ENCODE measurements around the gene PIK3R3.
A peak's percentile ranks its signal among the peaks of the same experiment; 100 is the strongest.
"Not testable (repeated sequence)": the region's sequence is repeated elsewhere in the genome, so short reads cannot be mapped to it uniquely, and the experiment has no call there.

The PIK3R3 gene

DNA sequence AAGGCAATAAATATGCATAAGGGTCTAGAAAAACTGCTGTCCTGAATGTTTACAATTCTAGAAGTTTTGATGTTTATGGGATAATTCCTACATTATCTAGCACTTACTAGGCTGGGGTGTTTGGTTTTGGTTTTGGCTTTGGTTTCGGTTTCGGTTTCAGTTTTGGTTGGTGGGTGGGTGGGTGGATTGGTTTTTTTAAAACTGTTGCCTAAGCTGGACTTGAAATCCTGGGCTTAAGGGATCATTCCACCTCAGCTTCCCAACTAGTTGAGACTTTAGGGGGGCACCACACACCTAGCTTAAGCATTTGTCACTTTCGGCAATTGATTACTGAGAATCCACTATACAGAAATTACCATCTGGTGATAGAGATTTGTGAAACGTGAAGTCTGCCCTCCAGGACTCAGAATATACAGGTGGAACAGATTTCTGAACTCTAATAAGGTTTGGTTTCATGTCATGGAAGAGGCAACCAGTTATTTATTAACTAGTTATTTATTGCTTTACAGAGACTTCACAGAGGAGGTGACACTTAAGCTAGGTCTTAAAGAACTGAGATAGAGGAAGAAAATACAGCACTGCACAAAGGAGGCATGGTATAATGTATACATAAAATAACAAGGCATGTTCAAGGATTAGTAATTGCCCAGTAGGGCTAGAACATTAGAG, 69.6 kb downstream of the PIK3R3 start:
- no peak for DNase-seq

- DNase-seq, result no peak
These were observed 71.3 kb downstream of the PIK3R3 start for GRCh38 chr1:46061146-46061545.

DNA sequence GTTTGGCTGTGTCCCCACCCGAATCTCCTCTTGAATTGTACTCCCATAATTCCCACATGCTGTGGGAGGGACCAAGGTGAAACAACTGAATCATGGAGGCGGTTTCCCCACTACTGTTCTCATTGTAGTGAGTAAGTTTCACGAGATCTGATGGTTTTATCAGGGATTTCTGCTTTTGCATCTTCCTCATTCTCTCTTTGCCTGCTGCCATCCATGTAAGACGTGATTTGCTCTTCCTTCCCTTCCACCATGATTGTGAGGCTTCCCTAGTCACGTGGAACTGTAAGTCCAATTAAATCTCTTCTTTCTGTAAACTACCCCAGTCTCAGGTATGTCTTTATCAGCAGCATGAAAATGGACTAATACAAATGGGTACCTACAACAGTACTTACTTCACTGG, 73.5 kb downstream of the PIK3R3 start:
- no peak for DNase-seq

GRCh38 chr1:46057781-46058180, 74.6 kb downstream of the PIK3R3 start:
- no peak for DNase-seq

DNA sequence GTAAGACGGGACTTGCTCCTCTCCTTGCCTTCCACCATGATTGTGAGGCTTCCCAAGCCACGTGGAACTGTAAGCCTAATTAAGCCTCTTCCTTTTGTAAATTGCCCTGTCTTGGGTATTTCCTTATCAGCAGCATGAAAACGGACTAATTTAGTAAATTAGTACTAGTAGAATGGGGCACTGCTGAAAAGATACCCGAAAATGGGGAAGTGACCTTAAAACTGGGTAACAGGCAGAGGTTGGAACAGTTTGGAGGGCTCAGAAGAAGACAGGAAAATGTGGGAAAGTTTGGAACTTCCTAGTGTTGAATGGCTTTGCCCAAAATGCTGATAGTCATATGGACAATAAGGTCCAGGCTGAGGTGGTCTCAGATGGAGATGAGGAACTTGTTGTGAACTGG, 75.2 kb downstream of the PIK3R3 start:
- DNase-seq, result not testable (repeated sequence)

- DNase-seq, result no peak
These were observed 76.1 kb downstream of the PIK3R3 start for GRCh38 chr1:46056325-46056724.

DNA sequence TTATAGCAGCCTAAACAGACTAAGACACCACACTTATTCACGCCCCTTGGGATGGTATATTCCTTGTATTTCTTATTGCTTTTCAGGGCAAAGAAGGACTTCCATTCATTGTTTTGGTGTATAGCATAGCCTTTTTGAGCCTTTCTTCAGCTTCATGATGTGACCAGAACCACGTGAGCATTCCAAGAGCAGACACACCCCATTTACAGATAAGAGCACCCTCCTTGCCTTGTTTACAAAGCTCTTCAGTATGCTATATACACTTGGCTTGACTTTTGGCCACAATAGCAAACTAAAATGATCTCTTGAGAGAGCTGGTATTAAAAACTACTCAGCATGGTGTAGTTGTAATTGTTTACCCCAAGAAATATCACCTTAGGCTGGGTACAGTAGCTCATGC, 78.7 kb downstream of the PIK3R3 start:
- no peak for DNase-seq

DNA sequence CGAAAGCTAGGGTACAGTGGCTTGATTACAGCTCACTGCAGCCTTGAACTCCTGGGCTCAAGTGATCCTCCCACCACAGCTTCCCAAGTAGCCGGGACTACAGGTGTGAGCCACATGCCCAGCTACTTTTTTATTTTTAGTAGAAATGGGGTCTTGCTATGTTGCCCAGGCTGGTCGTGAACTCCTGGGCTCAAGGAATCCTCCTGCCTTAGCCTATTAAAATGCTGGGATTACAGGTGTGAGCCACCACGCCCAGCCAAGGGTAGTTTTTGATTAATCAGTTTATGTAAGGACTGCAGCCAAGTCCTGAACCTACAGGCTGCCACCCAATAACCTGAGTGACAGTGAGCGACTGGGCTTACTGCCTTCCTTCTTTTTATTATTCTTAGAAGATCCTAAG, 88.3 kb downstream of the PIK3R3 start:
- no peak for DNase-seq

- DNase-seq, result no peak
These were observed 88.9 kb downstream of the PIK3R3 start for GRCh38 chr1:46043458-46044017.

DNA sequence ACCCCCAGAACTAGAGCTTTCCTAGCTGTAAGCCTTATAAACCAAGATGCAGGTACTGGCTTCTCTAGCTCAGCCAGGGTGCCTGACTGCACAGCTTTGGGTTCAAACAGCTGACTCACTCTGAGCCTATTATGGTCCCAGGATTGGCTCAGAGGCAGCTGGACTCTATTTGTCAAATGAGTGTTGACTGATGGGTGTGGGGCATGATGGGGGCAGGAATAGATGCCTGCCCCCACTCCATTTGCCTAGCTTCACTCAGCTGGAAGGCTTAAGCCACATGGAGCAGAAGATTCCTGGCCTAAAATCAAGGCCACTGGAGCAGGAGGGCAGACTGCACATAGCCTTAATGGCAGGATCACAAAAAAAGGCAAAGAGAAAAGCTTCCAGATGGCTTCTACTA, 90.5 kb downstream of the PIK3R3 start:
- no peak for DNase-seq

DNA sequence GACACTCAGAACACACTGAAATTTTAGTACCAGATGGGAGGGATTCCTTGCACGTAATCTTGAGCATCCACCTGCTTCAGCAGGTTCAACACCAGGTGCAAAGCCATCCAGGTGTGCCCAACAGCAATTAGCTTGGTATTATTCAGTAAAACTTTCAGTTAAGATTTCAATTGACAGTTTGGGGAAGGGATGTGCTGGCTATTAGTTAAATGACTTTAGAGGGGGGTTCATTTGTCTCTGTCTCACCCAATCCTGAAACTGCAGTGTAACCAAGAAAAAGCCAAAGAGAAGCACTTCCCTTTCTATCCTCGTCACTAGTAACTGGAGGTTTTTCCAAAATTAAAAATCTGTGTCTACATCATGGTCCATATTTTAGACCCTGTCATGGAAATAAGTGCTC, 90.9 kb downstream of the PIK3R3 start:
- DNase-seq, result no peak

- DNase-seq, result no peak
These were observed 92.8 kb downstream of the PIK3R3 start for GRCh38 chr1:46039571-46040052.

DNA sequence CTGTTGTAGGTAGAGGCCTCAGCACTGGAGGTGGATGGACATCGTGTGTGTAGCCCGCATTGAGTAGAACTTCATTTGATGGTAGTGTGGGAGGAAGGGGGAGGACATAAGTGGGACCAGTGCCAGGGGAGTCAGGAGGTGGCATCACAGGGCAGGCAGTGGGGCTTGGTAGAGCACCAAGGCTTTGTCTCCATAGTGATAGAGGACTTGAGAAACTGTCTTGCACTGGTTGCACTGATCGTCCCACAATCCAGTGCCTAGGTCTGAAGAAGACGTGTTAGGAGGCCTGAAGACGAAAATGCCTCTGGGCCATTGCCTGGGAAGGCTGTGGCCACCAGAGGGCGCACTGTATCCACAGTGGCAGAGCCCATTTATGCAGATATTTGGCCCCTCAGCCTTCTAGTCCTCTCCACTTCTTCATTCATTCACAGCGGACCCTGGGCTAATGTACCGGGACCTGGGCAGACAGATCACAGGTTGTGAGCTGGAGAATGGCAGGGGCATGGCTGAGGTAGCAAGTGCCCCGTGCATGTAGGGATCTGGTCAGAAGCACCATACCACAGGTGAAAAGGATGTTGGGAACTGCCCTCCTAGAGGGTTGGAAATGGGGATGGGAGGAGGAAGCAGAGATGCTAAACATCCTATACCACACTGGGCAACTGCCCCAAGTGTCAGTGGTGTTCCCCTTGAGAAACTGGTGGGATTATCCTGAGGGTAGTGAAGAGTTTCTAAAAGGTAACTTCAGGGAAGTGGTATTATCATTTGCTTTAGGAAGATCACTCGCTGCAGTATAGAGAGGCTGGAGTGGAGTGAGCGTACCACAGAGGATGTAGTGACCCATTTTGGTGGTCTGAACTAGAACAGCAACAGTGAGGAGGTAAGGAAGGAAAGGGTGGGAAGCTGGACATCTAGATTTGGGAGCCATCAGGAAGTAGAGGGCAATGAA, 95.3 kb downstream of the PIK3R3 start:
- peak; percentile 69 for DNase-seq

GRCh38 chr1:46034601-46035516, 97.6 kb downstream of the PIK3R3 start:
- no peak for DNase-seq

DNA sequence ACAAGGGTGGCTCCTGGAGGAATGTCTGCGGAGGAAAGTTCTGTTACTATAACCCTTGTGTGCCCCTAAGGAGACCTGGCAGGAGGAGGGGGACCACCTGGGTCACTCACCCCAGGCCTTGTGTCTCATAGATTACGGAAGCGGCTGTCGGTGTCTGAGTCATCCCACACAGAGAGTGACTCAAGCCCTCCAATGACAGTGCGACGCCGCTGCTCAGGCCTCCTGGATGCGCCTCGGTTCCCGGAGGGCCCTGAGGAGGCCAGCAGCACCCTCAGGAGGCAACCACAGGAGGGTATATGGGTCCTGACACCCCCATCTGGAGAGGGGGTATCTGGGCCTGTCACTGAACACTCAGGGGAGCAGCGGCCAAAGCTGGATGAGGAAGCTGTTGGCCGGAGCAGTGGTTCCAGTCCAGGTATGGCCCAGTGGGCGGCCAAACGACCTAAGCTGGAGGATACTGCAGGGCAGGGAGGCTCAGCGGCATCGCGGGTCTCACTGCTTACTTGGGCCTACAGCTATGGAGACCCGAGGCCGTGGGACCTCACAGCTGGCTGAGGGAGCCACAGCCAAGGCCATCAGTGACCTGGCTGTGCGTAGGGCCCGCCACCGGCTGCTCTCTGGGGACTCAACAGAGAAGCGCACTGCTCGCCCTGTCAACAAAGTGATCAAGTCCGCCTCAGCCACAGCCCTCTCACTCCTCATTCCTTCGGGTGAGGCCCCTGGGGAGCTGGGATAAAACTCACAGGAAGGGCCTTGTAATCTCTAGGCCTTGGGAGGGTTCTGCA, 101.4 kb downstream of the PIK3R3 start:
- DNase-seq, result no peak

DNA sequence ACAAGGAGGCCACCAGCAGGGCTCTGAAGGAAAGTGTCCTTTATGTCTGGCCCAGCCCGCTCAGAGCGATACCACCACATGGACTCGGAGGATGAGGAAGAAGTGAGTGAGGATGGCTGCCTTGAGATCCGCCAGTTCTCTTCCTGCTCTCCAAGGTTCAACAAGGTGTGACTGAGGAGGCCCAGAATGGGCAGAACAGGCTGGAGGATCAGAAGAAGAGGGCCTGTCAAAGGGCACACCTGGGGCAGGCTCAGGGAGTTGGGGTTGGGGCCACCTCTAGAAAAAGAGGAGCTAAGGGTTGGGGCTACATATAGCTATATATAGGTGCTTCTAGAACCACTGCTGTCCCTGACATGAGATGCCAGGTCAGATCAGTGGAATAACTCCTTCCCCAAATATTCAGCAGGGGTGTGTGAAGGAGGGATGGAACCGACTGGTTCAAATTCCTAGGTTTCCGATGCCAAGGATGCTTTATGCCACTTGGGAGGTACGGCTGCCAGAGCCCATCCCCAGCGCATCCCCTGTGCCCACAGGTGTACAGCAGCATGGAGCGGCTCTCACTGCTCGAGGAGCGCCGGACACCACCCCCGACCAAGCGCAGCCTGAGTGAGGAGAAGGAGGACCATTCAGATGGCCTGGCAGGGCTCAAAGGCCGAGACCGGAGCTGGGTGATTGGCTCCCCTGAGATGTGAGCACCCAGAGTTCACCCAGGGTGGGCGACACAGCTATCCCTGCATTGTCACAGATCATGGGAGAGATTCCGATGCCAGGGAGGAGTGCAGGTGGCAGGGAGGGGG, 102.2 kb downstream of the PIK3R3 start:
- no peak for DNase-seq

GRCh38 chr1:46027788-46028573, 104.4 kb downstream of the PIK3R3 start:
- no peak for DNase-seq

- DNase-seq, result no peak
These were observed 105.9 kb downstream of the PIK3R3 start for GRCh38 chr1:46026531-46026930.

GRCh38 chr1:46021046-46021996, 111.1 kb downstream of the PIK3R3 start:
- no peak for DNase-seq

Measured in NCI-H748 treated with DMSO at 0.1 percent for 48 hours (cell line).